HCT116 (cell line): ENCODE measurements around the gene HEPACAM2. TPM values are rescaled to one million over a fixed set of nuclear protein-coding genes. Genes with fewer than 3 reads are reported as not detected.

Experiments
- ATAC-seq: fragments of 200-7000 bp; cut with Tn5 transposase; 2 replicates; pipeline ENCODE4 v1.9.1; 2020; ENCODE audit warnings: mild to moderate bottlenecking, moderate library complexity
- BruUV-seq: library from RNA; stranded (reverse); fragments of 400-500 nt; replicated peaks from 2 replicates; lab custom pipeline; 2021; lab: Mats Ljungman, UMichigan
- CTCF ChIA-PET: fragments of 300-600 bp; sonication (Branson Sonifier 250); formaldehyde crosslinking; loops from one replicate; lab custom pipeline; 2021; ENCODE audit warnings: antibody characterized with exemption; lab: Charles Lee
- POLR2A ChIA-PET: fragments of 300-600, 350-600 bp; sonication (Branson Sonifier 250); formaldehyde crosslinking; loops from one replicate; lab custom pipeline; 2021; ENCODE audit warnings: antibody characterized with exemption; lab: Charles Lee
- RAD21 ChIA-PET, 2 experiments: fragments of 300-600 bp; sonication (Branson Sonifier 250); formaldehyde crosslinking; loops; one replicate each; lab custom pipeline; 2023; ENCODE audit warnings: low total read pairs in 2 of 2; ENCODE audit not compliant: uncharacterized antibody in 2 of 2, unreplicated experiment in 2 of 2, low non-redundant PET in 1 of 2; lab: Charles Lee
- DNase-seq: peaks from one replicate; pipeline ENCODE4 v3.0.0-alpha.2; 2010; ENCODE audit warnings: low read depth, low spot score
- H2AFZ ChIP-seq: fragments of 200-600 bp; shearing (Covaris generic), sonication (generic); 2 replicates; pipeline ENCODE4 v1.6.1; 2017; ENCODE audit warnings: low read depth, mixed run types, mixed read lengths, antibody characterized with exemption, low read length; ENCODE audit not compliant: poor library complexity, severe bottlenecking
- H3K27ac ChIP-seq: 2 replicates; pipeline ENCODE4 v1.5.1; 2012; ENCODE audit warnings: low read depth, low read length
- H3K27me3 ChIP-seq: fragments of 200-600 bp; sonication (generic); 2 replicates; pipeline ENCODE4 v1.6.1; 2016; ENCODE audit warnings: mixed run types, low read length, mixed read lengths; ENCODE audit not compliant: insufficient read depth
- H3K36me3 ChIP-seq, 2 experiments: fragments of 200-500 bp in 1 of 2; fragments of 200-600 bp in 1 of 2; sonication (Bioruptor generic) in 1 of 2; sonication (generic) in 1 of 2; 2 replicates each; pipeline versions ENCODE4 v1.5.1 to v1.6.1; 2014 to 2016; ENCODE audit warnings: low read length in 2 of 2, inconsistent platforms in 1 of 2, mixed read lengths in 1 of 2, mixed run types in 1 of 2; ENCODE audit not compliant: insufficient read depth in 2 of 2, control insufficient read depth in 1 of 2
- H3K4me1 ChIP-seq, 2 experiments: fragments of 200-600 bp in 1 of 2; sonication (generic) in 1 of 2; 2 replicates each; pipeline versions ENCODE4 v1.5.1 to v1.6.1; 2012 to 2017; ENCODE audit warnings: low read length in 2 of 2, inconsistent platforms in 1 of 2, mild to moderate bottlenecking in 1 of 2, mixed read lengths in 1 of 2, mixed run types in 1 of 2, moderate library complexity in 1 of 2; ENCODE audit not compliant: insufficient read depth in 2 of 2, control insufficient read depth in 1 of 2
- H3K4me2 ChIP-seq: fragments of 200-600 bp; sonication (generic); 2 replicates; pipeline ENCODE4 v1.6.1; 2017; ENCODE audit warnings: mixed run types, low read length, mixed read lengths
- H3K4me3 ChIP-seq, 2 experiments: fragments of 200-600 bp in 1 of 2; sonication (generic) in 1 of 2; replicated peaks in 1 of 2; 2 replicates each; pipeline ENCODE4 v1.5.1; 2011 to 2016; ENCODE audit warnings: low read length in 2 of 2, control low read depth in 1 of 2, low read depth in 1 of 2, mild to moderate bottlenecking in 1 of 2, mixed read lengths in 1 of 2, mixed run types in 1 of 2
- H3K79me2 ChIP-seq: fragments of 200-600 bp; sonication (generic); 2 replicates; pipeline ENCODE4 v1.6.1; 2017; ENCODE audit warnings: mild to moderate bottlenecking, mixed run types, low read length, moderate library complexity, mixed read lengths; ENCODE audit not compliant: insufficient read depth
- H3K9ac ChIP-seq: fragments of 200-600 bp; sonication (generic); 2 replicates; pipeline ENCODE4 v1.6.1; 2016; ENCODE audit warnings: low read length, mixed read lengths
- H3K9me2 ChIP-seq: fragments of 200-600 bp; sonication (generic), shearing (Covaris generic); 2 replicates; pipeline ENCODE4 v1.6.1; 2017; ENCODE audit warnings: mixed run types, mild to moderate bottlenecking, moderate library complexity; ENCODE audit not compliant: insufficient read depth
- H3K9me3 ChIP-seq, 2 experiments: fragments of 200-500 bp in 1 of 2; fragments of 200-600 bp in 1 of 2; sonication (Bioruptor generic) in 1 of 2; sonication (generic) in 1 of 2; 2 replicates each; pipeline ENCODE4 v1.6.1; 2014 to 2017; ENCODE audit warnings: low read length in 2 of 2, mixed read lengths in 2 of 2, inconsistent platforms in 1 of 2, low read depth in 1 of 2, mild to moderate bottlenecking in 1 of 2, mixed run types in 1 of 2, moderate library complexity in 1 of 2; ENCODE audit not compliant: control insufficient read depth in 1 of 2, insufficient read depth in 1 of 2
- H4K20me1 ChIP-seq: fragments of 200-600 bp; sonication (generic), shearing (Covaris generic); 2 replicates; pipeline ENCODE4 v1.6.1; 2017; ENCODE audit warnings: mixed run types, mild to moderate bottlenecking, moderate library complexity; ENCODE audit not compliant: insufficient read depth
- CBX3 ChIP-seq: IDR thresholded peaks from 2 replicates; pipeline ENCODE4 v1.6.1; 2012; ENCODE audit warnings: low read depth
- CEBPB ChIP-seq: IDR thresholded peaks from 2 replicates; pipeline ENCODE4 v1.6.1; 2012; ENCODE audit warnings: low read depth
- EGR1 ChIP-seq: IDR thresholded peaks from 2 replicates; pipeline ENCODE4 v1.6.1; 2012; ENCODE audit warnings: low read depth
- ELF1 ChIP-seq: IDR thresholded peaks from 2 replicates; pipeline ENCODE4 v1.6.1; 2012; ENCODE audit warnings: low read depth, borderline replicate concordance
- EZH2phosphoT487 ChIP-seq: fragments of 200-600 bp; IDR thresholded peaks from 2 replicates; pipeline ENCODE4 v1.6.1; 2018; ENCODE audit warnings: antibody characterized with exemption, borderline replicate concordance
- FOSL1 ChIP-seq: IDR thresholded peaks from 2 replicates; pipeline ENCODE4 v1.6.1; 2012; ENCODE audit warnings: low read depth
- POLR2A ChIP-seq: IDR thresholded peaks from 2 replicates; pipeline ENCODE4 v1.7.0; 2011; ENCODE audit warnings: borderline replicate concordance; ENCODE audit not compliant: insufficient read depth, insufficient read length; ENCODE audit errors: extremely low read depth
- POLR2AphosphoS5 ChIP-seq: IDR thresholded peaks from 2 replicates; pipeline ENCODE4 v1.6.1; 2011; ENCODE audit warnings: mild to moderate bottlenecking, low read depth, low read length, moderate library complexity
- RAD21 ChIP-seq: IDR thresholded peaks from 2 replicates; pipeline ENCODE4 v1.6.1; 2012; ENCODE audit warnings: low read depth, mild to moderate bottlenecking
- REST ChIP-seq: IDR thresholded peaks from 2 replicates; pipeline ENCODE4 v1.6.1; 2012; ENCODE audit warnings: low read depth
- SIN3A ChIP-seq: IDR thresholded peaks from 2 replicates; pipeline ENCODE4 v1.6.1; 2012; ENCODE audit warnings: low read depth
- SP1 ChIP-seq: IDR thresholded peaks from 2 replicates; pipeline ENCODE4 v1.6.1; 2012; ENCODE audit warnings: low read depth
- SRF ChIP-seq: IDR thresholded peaks from 2 replicates; pipeline ENCODE4 v1.6.1; 2012; ENCODE audit warnings: low read depth
- YY1 ChIP-seq: IDR thresholded peaks from 2 replicates; pipeline ENCODE4 v1.6.1; 2011; ENCODE audit warnings: low read length, low read depth, moderate library complexity, mild to moderate bottlenecking; ENCODE audit not compliant: insufficient replicate concordance; ENCODE audit errors: extremely low read depth
- ZFX ChIP-seq: fragments of 450-650 bp; IDR thresholded peaks from 2 replicates; pipeline ENCODE4 v1.6.1; 2017
- ZNF274 ChIP-seq: fragments of 200-500 bp; sonication (Bioruptor generic); IDR thresholded peaks from 2 replicates; pipeline ENCODE4 v1.6.1; 2014; ENCODE audit warnings: mild to moderate bottlenecking, low read depth, low read length, inconsistent platforms
- intact Hi-C: fragments of 100-400 bp; cut with micrococcal nuclease; formaldehyde crosslinking; loops from 2 replicates; pipeline ENCODE4 v1.10.0; 2022
- total RNA-seq: library from RNA; stranded (reverse); gene quantifications from one replicate; pipeline ENCODE4 v1.2.1, GENCODE V29; 2021; ENCODE audit not compliant: unreplicated experiment
- TF ChIP-seq, protein P1 (sequence below), 3 experiments: fragments of 200-600 bp in 1 of 3; sonication (generic) in 1 of 3; IDR thresholded peaks in 2 of 3; conservative IDR thresholded peaks in 1 of 3; 2 replicates each; pipeline ENCODE4 v1.5.1; 2012 to 2017; ENCODE audit warnings: low read depth in 2 of 3, low read length in 2 of 3, antibody characterized with exemption in 1 of 3, borderline replicate concordance in 1 of 3, control low read depth in 1 of 3, mild to moderate bottlenecking in 1 of 3, mixed read lengths in 1 of 3, mixed run types in 1 of 3, moderate library complexity in 1 of 3; ENCODE audit not compliant: insufficient read depth in 1 of 3
- TF ChIP-seq, protein P2 (sequence below): IDR thresholded peaks from 2 replicates; pipeline ENCODE4 v1.6.1; 2012
- TF ChIP-seq, protein P3 (sequence below): IDR thresholded peaks from 2 replicates; pipeline ENCODE4 v1.6.1; 2012

The HEPACAM2 gene
- total RNA-seq, 1 experiment from 2014 or later: not detected

DNA sequence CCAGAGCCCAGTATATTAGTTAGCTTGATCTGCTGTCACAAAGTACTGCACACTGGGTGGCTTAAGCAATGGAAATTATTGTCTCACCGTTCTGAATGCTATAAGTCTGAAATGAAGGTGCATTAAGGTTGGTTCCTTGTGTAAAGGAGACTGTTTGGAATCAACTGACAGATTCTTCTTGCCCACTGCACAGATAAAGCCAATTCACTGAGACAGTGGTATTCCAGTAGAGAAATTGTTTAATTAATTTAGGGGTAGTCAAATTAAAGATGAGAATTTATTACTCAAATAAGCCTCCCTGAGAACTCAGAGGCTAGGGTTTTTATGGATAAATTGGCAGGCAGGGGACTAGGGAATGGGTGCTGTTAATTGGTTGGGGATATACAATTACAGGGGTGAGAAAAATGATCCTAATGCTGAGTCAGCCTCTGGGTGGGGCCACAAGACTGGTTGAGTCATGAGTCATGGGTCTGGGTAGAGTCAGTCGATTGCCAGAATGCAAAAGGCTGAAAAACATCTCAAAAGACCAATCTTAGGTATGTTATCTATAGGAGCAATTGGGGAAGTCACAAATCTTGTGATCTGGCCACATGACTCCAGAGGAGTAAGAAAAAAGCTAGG is 54.6 kb downstream of the HEPACAM2 start:
- Histone ChIP-seq H3K27ac (no peak overlapping the region), H3K4me2 (no peak overlapping the region), H3K9me2 (no peaks in the 10 kb centered on the region), H3K4me1 (no peaks in the 10 kb centered on the region), H2AFZ (no peak overlapping the region), H3K4me3 (no peak overlapping the region), H3K9me3 (no peaks in the 10 kb centered on the region; a peak in 1 of 4 replicates), H3K79me2 (no peaks in the 10 kb centered on the region), H4K20me1 (no peaks in the 10 kb centered on the region), H3K36me3 (no peaks in the 10 kb centered on the region), H3K27me3 (0 out of 2 replicates have a peak, but pooled peaks cover 2% of the 10 kb centered on the region), H3K9ac (no peak overlapping the region)
- intact Hi-C loops: no loop called here
- DNase-seq (no peak), ATAC-seq (no peak)
- ChIA-PET POLR2A (no interaction called here), CTCF (no interaction called here), RAD21 (no interaction called here)
- BruUV-seq: no TSS peak
- TF ChIP-seq FOSL1: no peak
- TF ChIP-seq SRF: no peak
- no peak for TF ChIP-seq EGR1
- no peak for TF ChIP-seq POLR2A
- no peak; the same call in 1 of the 2 replicates for TF ChIP-seq CBX3
- TF ChIP-seq, protein P1, sequence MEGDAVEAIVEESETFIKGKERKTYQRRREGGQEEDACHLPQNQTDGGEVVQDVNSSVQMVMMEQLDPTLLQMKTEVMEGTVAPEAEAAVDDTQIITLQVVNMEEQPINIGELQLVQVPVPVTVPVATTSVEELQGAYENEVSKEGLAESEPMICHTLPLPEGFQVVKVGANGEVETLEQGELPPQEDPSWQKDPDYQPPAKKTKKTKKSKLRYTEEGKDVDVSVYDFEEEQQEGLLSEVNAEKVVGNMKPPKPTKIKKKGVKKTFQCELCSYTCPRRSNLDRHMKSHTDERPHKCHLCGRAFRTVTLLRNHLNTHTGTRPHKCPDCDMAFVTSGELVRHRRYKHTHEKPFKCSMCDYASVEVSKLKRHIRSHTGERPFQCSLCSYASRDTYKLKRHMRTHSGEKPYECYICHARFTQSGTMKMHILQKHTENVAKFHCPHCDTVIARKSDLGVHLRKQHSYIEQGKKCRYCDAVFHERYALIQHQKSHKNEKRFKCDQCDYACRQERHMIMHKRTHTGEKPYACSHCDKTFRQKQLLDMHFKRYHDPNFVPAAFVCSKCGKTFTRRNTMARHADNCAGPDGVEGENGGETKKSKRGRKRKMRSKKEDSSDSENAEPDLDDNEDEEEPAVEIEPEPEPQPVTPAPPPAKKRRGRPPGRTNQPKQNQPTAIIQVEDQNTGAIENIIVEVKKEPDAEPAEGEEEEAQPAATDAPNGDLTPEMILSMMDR (IDR thresholded peaks at IDR 0.05 in 2 of 3, conservative IDR thresholded peaks at IDR 0.05 in 1 of 3; ENCODE audit: borderline replicate concordance in 1 of 3, insufficient read depth in 1 of 3, low read depth in 2 of 3, low read length in 2 of 3): no peak
- no peak for TF ChIP-seq ELF1
- no peak for TF ChIP-seq POLR2AphosphoS5
- TF ChIP-seq, protein P2, sequence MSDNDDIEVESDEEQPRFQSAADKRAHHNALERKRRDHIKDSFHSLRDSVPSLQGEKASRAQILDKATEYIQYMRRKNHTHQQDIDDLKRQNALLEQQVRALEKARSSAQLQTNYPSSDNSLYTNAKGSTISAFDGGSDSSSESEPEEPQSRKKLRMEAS: no peak
- no peak for TF ChIP-seq SP1
- TF ChIP-seq YY1: no peak
- TF ChIP-seq REST: no peak
- TF ChIP-seq CEBPB: no peak
- no peak for TF ChIP-seq ZFX
- TF ChIP-seq RAD21: no peak
- no peak for TF ChIP-seq EZH2phosphoT487
- TF ChIP-seq, protein P3, sequence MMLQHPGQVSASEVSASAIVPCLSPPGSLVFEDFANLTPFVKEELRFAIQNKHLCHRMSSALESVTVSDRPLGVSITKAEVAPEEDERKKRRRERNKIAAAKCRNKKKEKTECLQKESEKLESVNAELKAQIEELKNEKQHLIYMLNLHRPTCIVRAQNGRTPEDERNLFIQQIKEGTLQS: no peak
- no peak for TF ChIP-seq SIN3A
- TF ChIP-seq ZNF274: no peak
